Ovary (tissue), 9 donors: ENCODE measurements around the gene KDSR. TPM values are rescaled to one million over a fixed set of nuclear protein-coding genes. Genes with fewer than 3 reads are reported as not detected.

Source experiments
- DNase-seq, 5 donors: peaks; one replicate each; pipeline ENCODE4 v3.0.0-alpha.2; 2019 to 2020
- H3K27ac ChIP-seq, 2 donors: fragments of 200-600 bp; one replicate each; pipeline versions ENCODE4 v1.5.1 to v1.8.0; 2019 to 2022
- H3K27me3 ChIP-seq: fragments of 200-600 bp; one replicate; pipeline ENCODE4 v1.8.0; 2022
- H3K36me3 ChIP-seq: fragments of 200-600 bp; sonication (generic); one replicate; pipeline ENCODE4 v1.5.1; 2019
- H3K4me1 ChIP-seq: one replicate; pipeline ENCODE4 v1.8.1; 2013; ENCODE audit warnings: mild to moderate bottlenecking, moderate library complexity; ENCODE audit not compliant: insufficient read depth
- H3K4me3 ChIP-seq: fragments of 200-600 bp; sonication (generic); one replicate; pipeline ENCODE4 v1.5.1; 2017
- H3K9me3 ChIP-seq, 2 donors: fragments of 200-600 bp in 1 of 2; sonication (generic) in 1 of 2; one replicate each; pipeline versions ENCODE4 v1.5.1 to v1.8.1; 2013 to 2019; ENCODE audit warnings: mild to moderate bottlenecking in 1 of 2, moderate library complexity in 1 of 2
- EP300 ChIP-seq: sonication (generic); formaldehyde crosslinking; IDR thresholded peaks from one replicate; pipeline ENCODE4 v1.6.1; 2017; ENCODE audit warnings: antibody characterized with exemption
- POLR2A ChIP-seq: fragments of 450-650 bp; IDR thresholded peaks from one replicate; pipeline ENCODE4 v1.6.1; 2017; ENCODE audit warnings: antibody characterized with exemption, mild to moderate bottlenecking, moderate library complexity
- WGBS, 3 donors: extraction: QIAGEN DNeasy Blood & Tissue Kit in 1 of 3; methylation state at CpG; one replicate each; pipeline versions ENCODE4 v1.1.5 to v1.1.7; 2013 to 2017; 5-methylcytosine and 5-hydroxymethylcytosine counted together
- intact Hi-C, 4 donors: fragments of 100-400 bp; cut with DNase I; formaldehyde crosslinking; loops; one replicate each; pipeline versions ENCODE4 v1.11.0 to v1.15.1; 2022 to 2023
- polyA plus RNA-seq, 2 donors: library from polyadenylated mRNA; stranded (reverse); fragments of 200-250 nt in 1 of 2; fragments of 350-450 nt in 1 of 2; fragmentation: Illumina TruSeq in 1 of 2; extraction: RNeasy Lipid Tissue Mini Kit (QIAGEN cat#74804) in 1 of 2; gene quantifications; one replicate each; pipeline ENCODE4 v1.2.3, GENCODE V29; 2013 to 2014
- total RNA-seq, 7 donors: library from RNA; depleted of rRNA in 2 of 7; stranded (reverse); fragments of >200 nt in 2 of 7; fragmentation: NEBNext Ultra II Directional in 3 of 7; extraction: Animal tissue kit (Norgen Biotek cat#: 25700) in 3 of 7; gene quantifications; one replicate each; pipeline versions ENCODE4 v1.1.0 to v1.2.4, GENCODE V29; 2016 to 2023
- TF ChIP-seq, protein P1 (sequence below), 3 donors: fragments of 450-650 bp in 2 of 3; fragments of 200-600 bp in 1 of 3; IDR thresholded peaks; one replicate each; pipeline versions ENCODE4 v1.5.1 to v1.8.0; 2016 to 2022; ENCODE audit warnings: antibody characterized with exemption in 3 of 3, mild to moderate bottlenecking in 1 of 3
- donor health status: DM: no; HTN: no; CAD: no; lungs with moderate emphysema.
- donor health status: DM: no; HTN: no; CAD: no.
- donor health status: Bipolar disorder and iron deficiency.
- donor health status: DM: yes; HTN: yes; CAD: no.
- donor health status: DM: no; HTN: no; CAD: no.
- donor health status: DM: yes; HTN: yes; CAD: no.

The KDSR gene
- total and polyA plus RNA-seq, 9 donors, result 25.8 to 70.1 (median 57.6) TPM

DNA sequence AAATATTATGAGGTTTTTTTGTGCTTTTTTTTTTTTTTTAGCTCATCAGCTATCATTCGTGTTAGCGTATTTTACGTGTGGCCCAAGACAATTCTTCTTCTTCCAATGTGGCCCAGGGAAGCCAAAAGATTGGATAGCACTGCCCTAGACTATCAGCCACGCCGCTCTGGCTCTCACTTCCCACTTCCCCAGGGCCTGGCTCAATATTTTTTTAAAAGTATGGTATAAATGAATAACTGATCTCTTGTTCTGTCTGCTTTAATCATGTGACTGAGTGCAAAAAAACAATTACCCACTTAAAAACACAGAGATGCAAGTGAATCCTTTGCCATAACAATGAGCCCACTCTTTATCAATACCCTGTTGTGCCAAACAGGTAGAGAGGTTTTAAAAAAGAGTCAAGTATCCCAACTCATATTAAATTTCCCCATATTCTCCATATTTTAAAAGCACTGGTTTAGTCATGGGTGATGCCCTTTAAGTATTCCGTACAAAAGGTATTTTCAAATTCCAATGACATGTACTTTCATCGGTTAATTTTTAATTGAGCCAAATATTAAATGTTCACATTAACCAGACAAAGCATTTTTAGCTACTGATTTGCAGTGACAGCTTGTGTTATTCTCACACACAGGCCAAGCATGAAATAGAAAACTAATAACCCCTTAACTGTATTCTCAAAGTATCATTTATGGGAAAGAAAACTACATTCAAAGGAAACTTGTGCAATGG lies 60.0 kb downstream of the KDSR start:
- no peaks in the 10 kb centered on the region for H3K27me3 ChIP-seq
- intact Hi-C loops, result no loop called here
- H3K9me3 ChIP-seq, result no peaks in the 10 kb centered on the region
- WGBS, 3 donors, result 76 to 86% (median 79%) methylated on average over 7 of the region's 7 CpGs
- no peak overlapping the region for H3K27ac ChIP-seq
- no peak overlapping the region for H3K4me3 ChIP-seq
- TF ChIP-seq, protein P1, sequence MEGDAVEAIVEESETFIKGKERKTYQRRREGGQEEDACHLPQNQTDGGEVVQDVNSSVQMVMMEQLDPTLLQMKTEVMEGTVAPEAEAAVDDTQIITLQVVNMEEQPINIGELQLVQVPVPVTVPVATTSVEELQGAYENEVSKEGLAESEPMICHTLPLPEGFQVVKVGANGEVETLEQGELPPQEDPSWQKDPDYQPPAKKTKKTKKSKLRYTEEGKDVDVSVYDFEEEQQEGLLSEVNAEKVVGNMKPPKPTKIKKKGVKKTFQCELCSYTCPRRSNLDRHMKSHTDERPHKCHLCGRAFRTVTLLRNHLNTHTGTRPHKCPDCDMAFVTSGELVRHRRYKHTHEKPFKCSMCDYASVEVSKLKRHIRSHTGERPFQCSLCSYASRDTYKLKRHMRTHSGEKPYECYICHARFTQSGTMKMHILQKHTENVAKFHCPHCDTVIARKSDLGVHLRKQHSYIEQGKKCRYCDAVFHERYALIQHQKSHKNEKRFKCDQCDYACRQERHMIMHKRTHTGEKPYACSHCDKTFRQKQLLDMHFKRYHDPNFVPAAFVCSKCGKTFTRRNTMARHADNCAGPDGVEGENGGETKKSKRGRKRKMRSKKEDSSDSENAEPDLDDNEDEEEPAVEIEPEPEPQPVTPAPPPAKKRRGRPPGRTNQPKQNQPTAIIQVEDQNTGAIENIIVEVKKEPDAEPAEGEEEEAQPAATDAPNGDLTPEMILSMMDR (IDR thresholded peaks at IDR 0.05), result no peak
- no peak for TF ChIP-seq EP300
- no peak for TF ChIP-seq POLR2A
- H3K36me3 ChIP-seq, result no peaks in the 10 kb centered on the region
- DNase-seq, result no peak
- H3K4me1 ChIP-seq, result peaks cover 15% of the 10 kb centered on the region

GRCh38 chr18:63306249-63306648 lies 60.8 kb downstream of the KDSR start:
- no peak overlapping the region for H3K4me3 ChIP-seq
- WGBS, 3 donors, result 59 to 73% (median 72%) methylated on average over 6 of the region's 6 CpGs
- H3K27me3 ChIP-seq, result no peaks in the 10 kb centered on the region
- H3K36me3 ChIP-seq, result no peaks in the 10 kb centered on the region
- H3K4me1 ChIP-seq, result peaks cover 11% of the 10 kb centered on the region
- no peaks in the 10 kb centered on the region for H3K9me3 ChIP-seq
- TF ChIP-seq EP300, result no peak
- TF ChIP-seq POLR2A, result no peak
- TF ChIP-seq, protein P1 (IDR thresholded peaks at IDR 0.05), result no peak
- H3K27ac ChIP-seq, result no peak overlapping the region
- peak in 1 of 5 donors; percentile 46 for DNase-seq
- intact Hi-C loops, result no loop called here

DNA sequence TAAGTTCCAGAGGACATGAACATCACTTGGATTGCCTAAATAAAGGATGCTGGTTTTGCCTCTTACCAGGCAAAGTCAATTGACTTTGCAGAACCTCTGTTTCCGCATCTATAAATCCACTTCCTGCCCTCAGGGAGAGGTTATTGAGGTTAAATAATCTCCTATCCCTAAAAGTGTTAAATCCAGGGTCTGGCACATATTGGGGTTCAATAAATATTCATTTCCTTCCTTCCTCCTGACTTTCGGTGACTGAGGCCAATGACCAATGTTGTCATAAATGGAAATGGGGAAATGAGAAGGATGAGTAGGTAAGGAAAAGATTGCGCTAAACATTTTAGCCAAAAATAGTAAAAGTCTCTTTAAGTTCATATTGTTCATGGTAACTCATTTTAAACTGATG lies 63.5 kb downstream of the KDSR start:
- intact Hi-C loops, result no loop called here
- DNase-seq, result no peak
- Histone ChIP-seq H3K27me3 (no peaks in the 10 kb centered on the region), H3K9me3 (no peaks in the 10 kb centered on the region), H3K4me1 (peaks cover 19% of the 10 kb centered on the region), H3K4me3 (no peak overlapping the region), H3K27ac (no peak overlapping the region), H3K36me3 (no peaks in the 10 kb centered on the region)
- 88 to 95% (median 92%) methylated on average over 3 of the region's 3 CpGs for WGBS, 3 donors
- no peak for TF ChIP-seq POLR2A
- TF ChIP-seq EP300, result no peak
- TF ChIP-seq, protein P1 (IDR thresholded peaks at IDR 0.05), result no peak

GRCh38 chr18:63302636-63303405 lies 64.2 kb downstream of the KDSR start:
- no peak for DNase-seq
- H3K36me3 ChIP-seq, result no peaks in the 10 kb centered on the region
- H3K4me1 ChIP-seq, result peaks cover 25% of the 10 kb centered on the region
- peak overlapping the region in 1 of 2 donors; percentile 13 for H3K27ac ChIP-seq
- intact Hi-C loops, result no loop called here
- no peaks in the 10 kb centered on the region for H3K9me3 ChIP-seq
- WGBS, 3 donors, result 32 to 45% (median 33%) methylated on average over 5 of the region's 5 CpGs
- TF ChIP-seq POLR2A (no peak), EP300 (no peak)
- TF ChIP-seq, protein P1 (IDR thresholded peaks at IDR 0.05), result no peak
- no peak overlapping the region for H3K4me3 ChIP-seq
- no peaks in the 10 kb centered on the region for H3K27me3 ChIP-seq
